Measurements from ENCODE around the gene ANKRD53.

- TF ChIP-seq CTCF (IDR thresholded peaks at IDR 0.05), result no peak
- no peak for TF ChIP-seq ZFX (IDR thresholded peaks at IDR 0.05; ENCODE audit: borderline replicate concordance)
Measured at GRCh38 chr2:70936979-70937811, 41.2 kb upstream of the ANKRD53 start.
